GM12878 (cell line): Measurements from ENCODE around the gene COL24A1. TPM values are rescaled to one million over a fixed set of nuclear protein-coding genes. Genes with fewer than 3 reads are reported as not detected.

ENCODE experiments used
- ATAC-seq: fragments of 200-7000 bp; cut with Tn5 transposase; 3 replicates; pipeline ENCODE4 v1.9.1; 2020; ENCODE audit warnings: mild to moderate bottlenecking, moderate library complexity
- BruUV-seq: library from RNA; stranded (reverse); fragments of 400-500 nt; replicated peaks from 2 replicates; lab custom pipeline; 2021; lab: Mats Ljungman, UMichigan
- CTCF ChIA-PET: fragments of 300-600 bp; sonication (Branson Sonifier 250); formaldehyde crosslinking; extraction: SDS; loops from one replicate; lab custom pipeline; 2021; ENCODE audit warnings: inconsistent platforms; lab: Yijun Ruan, JAX
- POLR2A ChIA-PET: fragments of 350-600 bp; formaldehyde crosslinking; extraction: SDS; loops from one replicate; lab custom pipeline; 2021; ENCODE audit warnings: inconsistent platforms; lab: Charles Lee
- RAD21 ChIA-PET: fragments of 300-600 bp; sonication (Branson Sonifier 250); formaldehyde crosslinking; loops from one replicate; lab custom pipeline; 2023; ENCODE audit warnings: antibody characterized with exemption; ENCODE audit not compliant: unreplicated experiment; lab: Charles Lee
- SMC1A ChIA-PET: fragments of 300-600 bp; sonication (Branson Sonifier 250); formaldehyde crosslinking; loops from one replicate; lab custom pipeline; 2023; ENCODE audit not compliant: unreplicated experiment, uncharacterized antibody; lab: Charles Lee
- DNase-seq: peaks from one replicate; pipeline ENCODE4 v3.0.0-alpha.2; 2011; ENCODE audit warnings: low read depth, low spot score
- FAIRE-seq: peaks from 3 replicates; lab custom pipeline; 2011; peaks lifted over from hg19 to GRCh38; lab: Jason Lieb, UNC
- H2AFZ ChIP-seq: 2 replicates; pipeline ENCODE4 v1.6.0; 2011; ENCODE audit warnings: low read depth, low read length, control low read depth; ENCODE audit not compliant: control insufficient read depth
- H3K27ac ChIP-seq: 2 replicates; pipeline ENCODE4 v1.5.1; 2011; ENCODE audit warnings: control low read depth; ENCODE audit not compliant: control insufficient read depth, insufficient read depth
- H3K27me3 ChIP-seq, 2 experiments: replicated peaks in 1 of 2; 2 replicates each; pipeline versions ENCODE4 v1.6.0 to v1.6.1; 2011; ENCODE audit warnings: low read length in 1 of 2; ENCODE audit not compliant: control insufficient read depth in 2 of 2, insufficient read depth in 2 of 2
- H3K36me3 ChIP-seq, 2 experiments: 2 replicates each; pipeline ENCODE4 v1.5.1; 2011; ENCODE audit warnings: low read length in 1 of 2; ENCODE audit not compliant: control insufficient read depth in 2 of 2, insufficient read depth in 2 of 2
- H3K4me1 ChIP-seq: 2 replicates; pipeline ENCODE4 v1.6.1; 2011; ENCODE audit warnings: mild to moderate bottlenecking, low read length, moderate library complexity, mixed read lengths; ENCODE audit not compliant: control insufficient read depth, insufficient read depth
- H3K4me2 ChIP-seq: 2 replicates; pipeline ENCODE4 v1.6.0; 2011; ENCODE audit warnings: control low read depth; ENCODE audit not compliant: control insufficient read depth, insufficient read depth
- H3K4me3 ChIP-seq: fragments of 200-600 bp; sonication (generic); 2 replicates; pipeline ENCODE4 v1.5.1; 2016
- H3K79me2 ChIP-seq: 2 replicates; pipeline ENCODE4 v1.6.0; 2011; ENCODE audit warnings: low read length; ENCODE audit not compliant: control insufficient read depth, insufficient read depth
- H3K9ac ChIP-seq: 2 replicates; pipeline ENCODE4 v1.8.0; 2011; ENCODE audit warnings: low read length, control low read depth, mixed read lengths; ENCODE audit not compliant: control insufficient read depth, insufficient read depth
- H3K9me3 ChIP-seq: replicated peaks from 3 replicates; pipeline ENCODE4 v1.5.1; 2011; ENCODE audit warnings: mild to moderate bottlenecking, low read length; ENCODE audit not compliant: control insufficient read depth, insufficient read depth
- H4K20me1 ChIP-seq: 2 replicates; pipeline ENCODE4 v1.6.0; 2011; ENCODE audit not compliant: control insufficient read depth, insufficient read depth
- BMI1 ChIP-seq: fragments of 450-650 bp; IDR thresholded peaks from 2 replicates; pipeline ENCODE4 v1.6.1; 2016; ENCODE audit warnings: mild to moderate bottlenecking, moderate library complexity, borderline replicate concordance
- GABPA ChIP-seq: IDR thresholded peaks from 2 replicates; pipeline ENCODE4 v1.6.1; 2014; ENCODE audit warnings: antibody characterized with exemption, low read depth, mild to moderate bottlenecking, inconsistent platforms
- HDAC6 ChIP-seq: fragments of 200-600 bp; sonication (generic); IDR thresholded peaks from one replicate; pipeline ENCODE4 v1.8.0; 2017; ENCODE audit warnings: antibody characterized with exemption; ENCODE audit not compliant: unreplicated experiment
- SRF ChIP-seq, 2 experiments: IDR thresholded peaks; 2 replicates each; pipeline ENCODE4 v1.6.1; 2011; ENCODE audit warnings: low read depth in 2 of 2, low read length in 2 of 2, mild to moderate bottlenecking in 1 of 2, moderate library complexity in 1 of 2
- WRNIP1 ChIP-seq: IDR thresholded peaks from 2 replicates; pipeline ENCODE4 v1.6.1; 2011; ENCODE audit warnings: low read depth, low read length, improper control_type of control experiment, borderline replicate concordance
- WGBS: methylation state at CpG from one replicate; pipeline ENCODE4 v1.1.6; 2016; ENCODE audit warnings: low lambda C conversion rate; ENCODE audit not compliant: insufficient replicate concordance, insufficient coverage; ENCODE audit errors: missing lambda C conversion rate; 5-methylcytosine and 5-hydroxymethylcytosine counted together
- in situ Hi-C: fragments of 300-500 bp; cut with MboI; formaldehyde crosslinking; loops from 9 replicates; pipeline ENCODE4 v1.14.3; 2018; ENCODE audit warnings: mixed read lengths
- intact Hi-C: fragments of 100-400 bp; cut with micrococcal nuclease; formaldehyde crosslinking; loops from one replicate; pipeline ENCODE4 v1.14.2; 2022; ENCODE audit not compliant: unreplicated experiment
- polyA plus RNA-seq, 11 experiments: library from polyadenylated mRNA; depleted of rRNA in 4 of 11; unstranded in 6 of 11; stranded (reverse) in 5 of 11; fragments of >200 nt; fragmentation: Nextera tagmentation in 4 of 11; fragmentation: Illumina TruSeq in 1 of 11; extraction: Ambion mirVana in 4 of 11; extraction: Trizol in 1 of 11; gene quantifications; 1 replicate in 1 of 11; 2 replicates in 10 of 11; pipeline versions ENCODE4 v1.2.1 to v1.2.3, GENCODE V29; 2011 to 2016; ENCODE audit warnings: inconsistent platforms in 2 of 11, missing spikeins in 2 of 11, low read depth in 1 of 11
- total RNA-seq, 4 experiments: library from RNA; depleted of rRNA in 3 of 4; stranded (reverse); fragments of >200 nt in 3 of 4; fragmentation: Illumina TruSeq in 1 of 4; extraction: Trizol in 1 of 4; gene quantifications; 2 replicates each; pipeline versions ENCODE4 v1.2.1 to v1.2.3, GENCODE V29; 2013 to 2021
- TF ChIP-seq, protein P1 (sequence below): fragments of 450-650 bp; IDR thresholded peaks from 2 replicates; pipeline ENCODE4 v1.6.1; 2016; ENCODE audit warnings: mild to moderate bottlenecking

Gene COL24A1
- total and polyA plus RNA-seq, 10 of the 15 experiments (the other 5 are each of a cell fraction or from before 2014, with no cell fraction given) = 0.19 to 4.1 (median 2.0) TPM

DNA sequence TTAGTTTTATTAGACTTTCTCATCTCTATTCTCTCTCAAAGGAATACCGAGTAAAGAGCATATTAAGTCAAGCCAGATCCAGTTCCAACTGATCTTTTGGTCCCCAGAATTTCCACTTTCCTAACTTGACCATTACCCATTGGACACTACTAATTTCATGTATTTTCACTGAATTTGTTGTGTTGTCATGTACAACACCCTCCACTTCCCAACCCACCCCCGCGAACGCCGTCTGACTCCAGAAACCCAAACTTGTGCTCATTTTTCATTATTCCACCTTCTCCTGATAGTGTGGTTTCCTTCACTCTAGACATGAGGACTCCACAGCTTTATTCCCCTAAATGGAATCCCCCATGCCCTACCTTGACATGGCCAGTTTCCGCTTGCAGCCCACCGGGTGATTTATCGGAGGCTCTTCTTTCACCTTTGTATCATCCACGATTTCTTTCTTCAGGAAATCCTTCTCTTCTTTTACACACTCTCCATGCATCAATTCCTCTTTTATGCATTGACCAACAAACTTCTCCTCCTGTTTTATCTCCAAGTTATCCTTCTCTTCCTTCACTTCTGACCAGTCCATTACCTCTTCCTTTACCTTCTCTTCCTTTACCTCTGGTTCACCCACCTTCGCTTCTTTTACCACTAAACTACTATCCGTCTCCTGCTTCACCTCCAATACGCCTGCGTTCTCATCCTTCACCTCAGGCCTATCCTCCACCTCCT lies 449.1 kb downstream of the COL24A1 start:
- RAD21 ChIA-PET = no interaction called here
- in situ Hi-C loops (no loop called here), intact Hi-C loops (loop anchor here (5.0 kb wide), 1 partner anchor 310 kb away; no protein-coding TSS in a partner anchor)
- Histone ChIP-seq H3K4me1 (no peaks in the 10 kb centered on the region), H4K20me1 (no peaks in the 10 kb centered on the region), H3K4me2 (peak overlapping the region; percentile 56), H2AFZ (peak overlapping the region; percentile 90), H3K27me3 (no peaks in the 10 kb centered on the region), H3K36me3 (0 out of 4 replicates have a peak, but pooled peaks cover 0 to 4% of the 10 kb centered on the region in 2 experiments), H3K79me2 (peaks cover 49% of the 10 kb centered on the region), H3K9me3 (no peaks in the 10 kb centered on the region; the same call in 2 of the 3 replicates), H3K4me3 (peak overlapping the region; percentile 89), H3K9ac (peak overlapping the region; percentile 55), H3K27ac (peak overlapping the region; percentile 69)
- FAIRE-seq (no peak), ATAC-seq (peak; percentile 62), DNase-seq (no peak)
- BruUV-seq = TSS peak; percentile 82
- SMC1A ChIA-PET = interaction anchor here (0.6 kb wide), 1 partner anchor 291 kb away, joined by 3 read pairs; no protein-coding TSS in a partner anchor
- TF ChIP-seq SRF (IDR thresholded peaks at IDR 0.05; ENCODE audit: low read depth in 2 of 2, low read length in 2 of 2) (0 out of 4 replicates have a peak, but pooled peaks of 1 of the 2 experiments have one; percentile 54), WRNIP1 (0 out of 2 replicates have a peak, but pooled peaks have one; percentile 35), BMI1 (no peak)
- WGBS = 0% methylated on average over 13 of the region's 13 CpGs
- CTCF ChIA-PET = interaction anchor here (0.9 to 3.3 kb wide), 4 partner anchors 7 to 34 kb away, joined by 3 to 12 read pairs (median 4); no protein-coding TSS in a partner anchor
- POLR2A ChIA-PET = no interaction called here

DNA sequence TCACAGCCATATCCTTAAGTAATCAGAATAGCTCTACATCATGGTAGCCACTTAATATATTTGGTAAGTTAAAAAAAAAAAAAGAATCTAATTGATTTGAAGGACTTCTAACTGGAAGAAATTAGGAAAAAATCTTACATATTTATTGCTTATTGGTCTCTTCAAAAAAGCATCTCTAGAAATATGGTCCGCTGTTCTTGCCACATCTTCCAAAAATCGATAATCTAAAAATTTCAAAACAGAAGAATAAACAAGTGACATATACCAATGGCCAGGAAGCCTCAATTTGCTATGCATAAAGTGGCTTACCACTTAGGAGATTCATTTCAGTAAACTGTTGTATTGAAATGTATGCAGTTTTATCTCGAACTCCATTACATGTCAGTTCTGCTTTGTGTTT lies 450.6 kb downstream of the COL24A1 start:
- no TSS peak for BruUV-seq
- Histone ChIP-seq H4K20me1 (no peaks in the 10 kb centered on the region), H3K79me2 (peaks cover 49% of the 10 kb centered on the region), H3K9me3 (no peaks in the 10 kb centered on the region; the same call in 2 of the 3 replicates), H3K27ac (no peak overlapping the region), H3K4me1 (no peaks in the 10 kb centered on the region), H3K4me3 (peak overlapping the region; percentile 50; the same call in 1 of the 2 replicates), H3K36me3 (peaks cover 0 to 4% of the 10 kb centered on the region in 2 experiments; a peak in 1 of 4 replicates), H3K27me3 (no peaks in the 10 kb centered on the region), H3K9ac (no peak overlapping the region), H2AFZ (no peak overlapping the region), H3K4me2 (peak overlapping the region; percentile 56; the same call in 1 of the 2 replicates)
- 51% methylated on average over 3 of the region's 3 CpGs for WGBS
- ChIA-PET CTCF (interaction anchor here (3.3 kb wide), 1 partner anchor 13 kb away, joined by 12 read pairs; no protein-coding TSS in a partner anchor), POLR2A (no interaction called here), SMC1A (interaction anchor here (1.0 kb wide), 1 partner anchor 13 kb away, joined by 3 read pairs; no protein-coding TSS in a partner anchor), RAD21 (no interaction called here)
- intact Hi-C loops (loop anchor here (5.0 kb wide), 1 partner anchor 311 kb away; no protein-coding TSS in a partner anchor), in situ Hi-C loops (no loop called here)
- no peak for TF ChIP-seq HDAC6
- no peak for TF ChIP-seq GABPA
- TF ChIP-seq, protein P1, sequence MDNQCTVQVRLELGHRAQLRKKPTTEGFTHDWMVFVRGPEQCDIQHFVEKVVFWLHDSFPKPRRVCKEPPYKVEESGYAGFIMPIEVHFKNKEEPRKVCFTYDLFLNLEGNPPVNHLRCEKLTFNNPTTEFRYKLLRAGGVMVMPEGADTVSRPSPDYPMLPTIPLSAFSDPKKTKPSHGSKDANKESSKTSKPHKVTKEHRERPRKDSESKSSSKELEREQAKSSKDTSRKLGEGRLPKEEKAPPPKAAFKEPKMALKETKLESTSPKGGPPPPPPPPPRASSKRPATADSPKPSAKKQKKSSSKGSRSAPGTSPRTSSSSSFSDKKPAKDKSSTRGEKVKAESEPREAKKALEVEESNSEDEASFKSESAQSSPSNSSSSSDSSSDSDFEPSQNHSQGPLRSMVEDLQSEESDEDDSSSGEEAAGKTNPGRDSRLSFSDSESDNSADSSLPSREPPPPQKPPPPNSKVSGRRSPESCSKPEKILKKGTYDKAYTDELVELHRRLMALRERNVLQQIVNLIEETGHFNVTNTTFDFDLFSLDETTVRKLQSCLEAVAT = peak; percentile 92
- DNase-seq = no peak
- ATAC-seq = peak; percentile 5; the same call in 2 of the 3 replicates
- no peak for FAIRE-seq
